HK-2 (cell line): ENCODE results near the gene AKAP7.
"Not testable (repeated sequence)": the region's sequence is repeated elsewhere in the genome, so short reads cannot be mapped to it uniquely, and the experiment has no call there.

ENCODE experiments used
- DNase-seq: peaks from one replicate; pipeline ENCODE4 v3.0.0-alpha.2; 2018; ENCODE audit not compliant: unreplicated experiment

AKAP7 gene

DNA sequence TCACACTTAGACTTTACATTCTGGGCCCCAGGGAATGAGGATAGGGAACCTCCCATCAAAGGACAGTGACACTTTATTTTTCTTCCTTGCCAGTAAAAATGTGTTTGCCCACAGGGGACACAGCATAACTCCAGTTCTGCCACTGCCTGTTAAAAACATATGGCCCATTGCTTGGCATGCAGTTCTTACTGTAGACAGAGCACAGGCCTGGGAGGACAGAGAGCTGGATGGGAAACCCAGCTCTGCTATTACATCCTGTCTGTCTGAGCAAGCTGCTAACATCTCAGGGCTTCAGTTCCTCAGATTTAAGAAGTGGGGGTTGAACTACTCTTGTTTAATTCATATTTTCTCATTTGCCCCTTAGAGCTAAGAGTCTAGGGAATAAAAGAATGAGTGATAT, 120.2 kb downstream of the AKAP7 start:
- DNase-seq = no peak

DNA sequence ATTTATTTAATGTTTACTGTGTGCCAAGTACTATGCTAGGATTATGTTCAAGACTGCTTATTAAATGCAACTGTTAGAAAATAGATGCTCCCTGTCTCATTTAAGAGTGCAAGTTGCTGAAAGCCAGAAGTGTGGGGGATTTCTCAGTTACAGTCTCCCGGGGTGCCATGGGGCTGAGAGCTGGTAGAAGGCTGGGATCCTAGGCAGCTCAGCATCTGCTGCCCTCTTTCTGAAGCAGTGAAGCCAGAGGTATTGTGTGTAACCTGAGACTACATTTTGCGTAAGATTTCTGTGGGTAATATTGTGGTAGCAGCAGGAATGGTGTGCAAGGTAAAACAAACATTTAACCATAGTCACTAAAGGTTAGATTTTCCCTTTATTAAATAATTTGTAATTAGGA, 120.6 kb downstream of the AKAP7 start:
- no peak for DNase-seq

DNA sequence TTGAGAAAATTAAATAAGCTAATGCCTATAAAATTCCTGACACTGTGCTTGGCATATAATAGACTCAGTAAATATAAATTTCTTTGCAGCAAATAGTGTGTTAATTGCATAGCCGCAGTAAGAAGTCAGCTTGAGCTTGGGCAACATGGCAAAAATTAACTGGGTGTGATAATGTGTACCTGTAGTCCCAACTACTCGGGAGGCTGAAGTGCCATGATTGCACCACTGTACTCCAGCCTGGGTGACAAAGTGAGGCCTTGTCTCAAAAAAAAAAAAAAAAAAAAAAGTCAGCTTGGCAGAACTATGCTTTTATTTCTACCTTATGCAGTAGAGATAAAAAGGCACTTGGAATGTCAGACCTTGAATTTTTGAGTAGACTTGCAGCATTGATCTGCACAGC, 121.8 kb downstream of the AKAP7 start:
- no peak for DNase-seq

DNA sequence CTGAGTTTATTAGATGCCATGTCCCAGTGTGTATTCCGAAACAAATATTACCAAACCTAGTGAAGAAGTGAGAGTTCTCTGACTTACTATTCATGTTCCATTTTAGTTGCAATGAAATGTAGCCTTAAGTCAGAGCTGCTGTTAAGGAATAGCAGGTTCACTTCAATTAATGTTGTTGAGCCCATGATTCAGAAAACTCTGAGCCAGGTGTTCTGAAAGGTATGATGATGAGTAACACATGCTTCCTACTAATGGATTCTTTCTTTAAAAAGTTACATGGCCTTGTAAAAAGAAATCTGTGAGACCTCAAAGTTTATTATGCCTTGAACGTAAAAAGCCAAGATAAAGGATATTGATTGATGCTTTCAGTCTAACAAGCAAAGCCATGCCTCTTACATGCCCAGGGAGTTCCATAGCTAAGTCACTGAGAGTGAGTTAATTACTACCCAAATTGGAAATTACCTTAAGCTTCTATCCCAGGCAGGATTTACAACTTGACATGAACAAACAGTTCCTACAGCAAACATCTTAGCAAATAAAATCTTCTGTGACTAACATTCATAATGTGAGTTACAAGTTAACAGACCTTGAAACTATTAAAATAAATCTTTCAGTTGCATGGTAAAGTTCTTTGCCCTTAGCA, 122.9 kb downstream of the AKAP7 start:
- DNase-seq = no peak

DNA sequence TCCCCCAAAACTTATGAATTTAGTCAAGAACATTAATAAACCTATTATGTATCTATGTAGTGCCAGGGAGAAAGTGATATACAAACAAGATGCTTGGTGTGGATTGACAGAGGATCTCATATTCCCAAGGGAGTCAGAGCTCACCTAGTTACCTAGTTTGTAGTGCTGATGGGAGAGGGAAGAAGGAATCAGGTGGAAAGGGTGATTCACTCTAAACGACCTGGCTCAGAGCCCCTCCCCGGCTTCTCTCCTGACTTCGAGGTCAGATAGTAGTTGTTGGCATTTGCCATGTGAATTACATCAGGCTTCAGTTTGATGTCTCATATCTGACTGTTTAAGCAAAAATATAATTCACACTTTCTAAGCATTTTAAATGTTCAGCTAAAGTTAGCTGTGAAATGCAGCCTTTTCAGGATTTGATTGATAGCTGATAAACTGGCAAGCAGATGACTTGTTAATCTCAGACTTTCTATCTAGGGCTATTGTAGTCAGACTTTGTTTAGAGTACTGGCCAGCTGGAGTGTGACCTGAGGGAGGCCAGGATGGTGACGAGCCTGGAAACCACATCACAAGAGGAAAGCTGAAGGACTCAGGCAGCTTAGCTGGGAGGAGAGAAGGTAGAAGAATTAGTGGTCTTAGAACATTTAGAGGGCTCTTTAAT, 123.7 kb downstream of the AKAP7 start:
- DNase-seq = peak; percentile 30

DNA sequence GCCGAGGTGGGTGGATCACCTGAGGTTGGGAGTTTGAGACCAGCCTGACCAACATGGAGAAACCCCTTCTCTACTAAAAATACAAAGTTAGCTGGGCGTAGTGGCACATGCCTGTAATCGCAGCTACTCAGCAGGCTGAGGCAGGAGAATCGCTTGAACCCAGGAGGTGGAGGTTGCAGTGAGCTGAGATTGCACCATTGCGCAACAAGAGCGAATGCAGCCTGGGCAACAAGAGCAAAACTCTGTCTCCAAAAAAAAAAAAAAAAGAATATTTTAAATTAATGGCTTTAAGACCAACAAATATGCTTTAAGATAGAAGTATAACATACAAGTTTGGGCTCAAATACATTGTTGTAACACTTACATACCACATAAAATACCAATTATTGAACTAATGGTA, 125.7 kb downstream of the AKAP7 start:
- not testable (repeated sequence) for DNase-seq

DNA sequence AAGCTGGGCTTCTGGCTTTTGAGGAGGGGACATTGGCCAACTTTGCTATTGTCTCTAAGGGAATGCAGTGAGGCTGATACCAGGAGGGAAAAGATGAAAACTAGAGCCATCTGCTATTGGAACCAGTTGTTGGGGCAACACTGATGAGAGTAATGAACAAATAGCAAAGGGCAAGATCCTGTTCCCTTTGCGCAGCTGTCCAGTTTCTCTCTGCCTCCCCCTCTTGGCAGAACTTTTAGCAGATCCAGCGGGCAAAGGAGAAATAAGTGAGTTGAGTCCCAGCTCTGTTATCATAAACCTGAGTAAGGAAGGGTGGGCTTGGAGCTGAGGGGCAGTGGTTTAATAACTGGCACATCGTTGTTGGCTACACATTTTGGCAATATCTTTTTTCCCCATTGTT, 126.8 kb downstream of the AKAP7 start:
- no peak for DNase-seq

DNA sequence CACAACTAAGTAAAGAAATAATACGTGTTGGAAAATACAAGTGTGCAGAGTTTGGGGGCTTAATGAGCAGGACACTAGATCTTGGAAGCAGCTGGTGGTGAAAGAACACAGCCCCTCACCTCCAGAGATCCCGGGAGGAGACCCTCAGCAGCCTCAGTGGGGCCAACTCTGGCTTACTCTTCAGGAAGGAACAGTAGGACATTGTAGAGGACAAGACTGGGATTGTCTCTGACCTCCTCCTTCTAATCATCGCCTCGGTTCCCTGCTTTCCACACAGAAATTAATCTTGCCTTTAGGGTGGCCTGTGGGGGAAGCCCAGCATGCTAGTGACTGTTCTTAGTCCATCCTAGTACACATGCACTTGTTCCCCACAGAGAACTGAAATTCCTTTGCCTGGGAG, 130.7 kb downstream of the AKAP7 start:
- DNase-seq = no peak

DNA sequence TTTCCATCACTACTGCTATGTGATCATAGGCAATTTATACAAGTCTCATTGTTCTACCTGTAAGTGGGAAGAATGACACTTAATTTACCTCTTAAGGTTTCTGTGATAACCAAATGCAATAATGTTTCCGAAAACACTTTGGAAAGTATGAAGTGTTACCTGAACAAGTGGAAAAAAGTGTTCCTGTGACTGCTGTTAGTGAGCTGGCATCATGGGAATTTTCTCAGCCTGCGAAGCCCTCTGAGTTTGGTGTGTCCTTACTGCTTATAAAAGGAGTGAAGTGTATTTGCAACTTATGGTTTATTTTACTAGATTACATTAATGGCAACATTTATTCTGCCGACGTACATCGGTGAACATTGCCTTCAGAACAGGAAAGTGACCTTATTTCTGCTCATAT, 133.0 kb downstream of the AKAP7 start:
- DNase-seq = no peak

DNA sequence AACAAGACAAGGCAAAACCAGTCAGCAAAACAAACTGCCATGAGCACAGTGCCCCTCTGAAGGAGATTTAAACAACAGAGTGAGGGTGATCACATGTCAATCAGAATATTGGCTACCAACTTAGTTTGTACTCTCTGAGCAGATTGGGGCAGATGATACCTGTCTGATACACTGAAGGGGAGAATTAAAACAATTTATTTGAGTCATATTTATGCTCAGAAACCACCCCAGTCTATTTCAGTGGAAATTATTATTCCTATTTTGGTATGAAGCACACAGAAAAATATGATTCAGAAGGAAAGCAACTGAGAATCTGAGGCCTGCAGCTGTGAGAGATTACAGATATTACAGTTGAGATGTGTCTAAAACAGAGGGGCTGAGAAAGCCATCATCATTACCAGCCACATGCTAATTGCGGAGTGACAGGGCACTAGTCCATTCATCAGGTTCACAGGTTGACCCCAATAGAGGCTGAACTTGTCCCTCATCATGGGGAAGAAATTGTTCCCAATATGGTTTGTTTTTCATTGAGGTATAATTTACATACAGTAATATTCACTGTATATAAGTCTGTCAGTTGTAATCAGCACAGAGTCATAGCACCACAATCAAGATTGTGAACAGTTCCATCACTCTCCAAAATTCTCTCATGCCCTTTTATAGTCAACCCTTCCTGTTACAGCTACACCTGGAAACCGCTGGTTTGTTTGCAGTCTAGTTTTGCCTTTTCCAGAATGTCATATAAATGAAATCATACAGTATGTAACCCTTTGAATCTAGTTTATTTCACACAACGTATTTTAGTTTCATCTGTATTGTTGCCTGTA, 134.5 kb downstream of the AKAP7 start:
- no peak for DNase-seq

DNA sequence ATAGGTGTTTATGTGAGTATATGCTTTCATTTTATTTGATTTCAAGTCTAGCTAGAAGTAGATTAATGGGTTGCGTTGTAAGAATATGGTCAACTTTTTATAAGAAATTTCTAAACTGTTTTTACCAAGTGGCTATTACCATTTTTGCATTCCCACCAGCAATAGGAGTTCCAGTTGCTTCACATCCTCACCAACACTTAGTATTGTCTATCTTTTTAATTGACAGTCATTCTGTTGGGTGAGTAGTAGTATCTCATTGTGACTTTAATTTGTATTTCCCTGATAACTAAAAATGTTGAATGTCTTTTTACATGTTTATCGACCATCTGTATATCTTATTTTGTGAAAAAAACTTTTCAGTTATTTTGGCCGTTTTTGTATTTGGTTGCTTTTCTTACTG, 135.3 kb downstream of the AKAP7 start:
- DNase-seq = no peak

DNA sequence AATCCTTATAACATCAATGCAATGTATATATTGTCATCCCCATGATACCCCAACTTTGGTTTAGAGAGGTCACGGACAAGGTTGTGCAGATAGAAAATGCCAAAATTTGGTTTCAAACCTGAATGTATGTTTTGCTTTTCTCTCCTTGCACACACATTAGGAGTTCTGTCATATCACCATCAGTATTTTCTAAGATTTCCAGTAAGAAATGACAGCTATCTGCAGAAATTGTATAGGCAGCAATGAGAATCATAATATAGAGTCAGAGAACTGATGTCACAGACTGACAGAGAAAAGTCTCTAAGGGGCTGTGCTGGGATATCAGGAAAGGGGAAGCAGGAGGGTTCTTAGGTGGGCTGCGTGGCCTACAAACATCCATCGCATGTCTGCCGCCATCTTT, 140.0 kb downstream of the AKAP7 start:
- no peak for DNase-seq

DNA sequence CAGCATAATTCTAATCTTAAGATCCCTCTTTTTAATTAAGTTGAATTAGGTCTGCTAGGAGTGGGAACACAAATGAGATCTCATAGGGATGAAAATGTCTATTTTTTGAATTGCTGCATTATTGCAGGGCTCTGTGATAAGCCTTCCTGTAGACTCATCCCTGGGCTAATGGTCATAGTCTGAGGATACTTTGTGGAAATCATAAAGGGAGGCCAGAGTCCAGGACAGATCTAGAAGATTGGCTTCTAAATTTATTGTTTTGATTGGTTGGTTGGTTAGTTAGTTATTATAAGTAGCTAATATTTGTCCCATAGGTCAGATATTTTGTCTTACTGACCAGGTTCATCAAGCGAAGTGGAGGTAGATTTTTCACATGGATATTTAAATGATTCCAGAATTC, 142.3 kb downstream of the AKAP7 start:
- no peak for DNase-seq

DNA sequence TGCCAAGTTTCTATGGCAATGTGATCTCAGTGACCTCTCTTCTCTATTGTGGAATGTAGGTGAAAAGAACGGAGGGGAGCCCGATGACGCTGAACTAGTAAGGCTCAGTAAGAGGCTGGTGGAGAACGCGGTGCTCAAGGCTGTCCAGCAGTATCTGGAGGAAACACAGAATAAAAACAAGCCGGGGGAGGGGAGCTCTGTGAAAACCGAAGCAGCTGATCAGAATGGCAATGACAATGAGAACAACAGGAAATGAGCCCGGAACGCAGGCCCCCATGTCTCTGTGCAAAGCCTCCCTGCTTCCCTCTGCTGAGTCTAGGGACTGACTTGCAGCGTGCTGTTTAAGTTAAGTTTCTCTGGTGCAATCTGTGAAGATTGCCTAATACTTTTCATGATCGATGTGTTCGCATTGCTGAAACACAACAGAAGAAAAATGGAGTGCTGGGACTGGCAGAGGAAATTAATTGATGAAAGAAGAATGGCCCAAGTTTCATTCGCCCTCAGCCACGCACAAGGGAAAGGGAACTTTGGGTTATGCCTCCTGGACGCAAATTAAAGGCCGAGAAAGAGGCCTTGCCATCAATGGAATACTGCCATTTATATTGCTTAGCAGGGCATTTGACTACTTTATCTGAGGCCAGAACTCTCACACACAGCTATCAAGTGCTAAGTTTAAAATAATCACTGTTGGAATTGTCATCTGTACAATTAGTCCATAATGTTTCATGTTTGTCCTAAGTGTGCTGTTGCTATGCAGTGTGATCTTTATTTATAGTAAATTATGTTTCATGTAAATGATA, 146.4 kb downstream of the AKAP7 start:
- no peak for DNase-seq

DNA sequence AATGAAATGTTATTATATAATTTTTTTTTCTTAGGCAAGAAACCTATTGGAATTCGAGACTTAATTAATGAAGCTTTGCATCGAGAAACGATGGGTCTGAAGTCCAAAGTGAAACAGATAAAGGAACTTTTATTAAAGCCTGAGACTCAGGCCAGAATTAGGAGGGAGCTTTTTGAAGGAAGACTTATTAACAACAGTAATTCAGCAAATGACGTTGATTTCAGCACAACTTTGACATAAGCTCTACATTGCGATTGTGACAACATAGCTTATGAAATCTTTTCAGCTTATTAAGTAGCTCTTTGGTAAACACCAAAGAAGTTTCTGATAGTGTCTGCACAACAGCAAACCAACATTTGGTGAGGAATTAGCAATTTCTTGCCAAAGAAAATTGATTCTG, 147.1 kb downstream of the AKAP7 start:
- no peak for DNase-seq

DNA sequence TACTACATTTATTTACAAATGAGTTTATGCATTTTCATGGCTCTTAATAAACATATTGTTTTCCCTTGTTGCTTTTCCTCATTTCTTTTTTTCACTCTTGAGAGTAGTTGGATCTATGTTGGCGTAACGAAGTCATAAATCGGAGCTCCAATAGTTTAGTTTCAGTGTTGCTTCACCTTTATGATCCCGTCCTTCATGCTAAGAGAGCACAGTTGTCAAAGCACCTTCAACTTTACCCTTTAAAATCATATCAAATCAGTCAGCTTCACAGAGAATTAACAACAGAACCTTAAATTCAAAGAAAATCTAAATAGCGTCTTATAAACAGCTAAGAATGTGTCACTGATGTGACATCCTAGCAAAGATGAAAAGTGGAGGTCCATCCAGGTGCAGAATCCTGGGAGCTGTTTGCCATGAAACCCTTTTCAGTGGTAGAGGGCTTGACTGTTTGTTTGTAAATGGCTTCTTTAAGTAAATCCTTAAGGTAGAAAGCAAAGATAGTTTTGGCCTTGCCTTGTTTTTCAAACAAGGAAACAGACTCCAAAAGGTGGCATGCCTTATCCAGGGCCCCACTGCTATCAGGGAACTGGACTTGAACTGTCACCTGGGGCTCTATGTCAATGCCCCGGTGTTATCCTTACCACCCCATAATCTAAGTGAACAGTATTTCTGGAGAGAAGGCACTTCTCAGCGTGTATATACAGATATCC, 148.4 kb downstream of the AKAP7 start:
- DNase-seq = no peak

DNA sequence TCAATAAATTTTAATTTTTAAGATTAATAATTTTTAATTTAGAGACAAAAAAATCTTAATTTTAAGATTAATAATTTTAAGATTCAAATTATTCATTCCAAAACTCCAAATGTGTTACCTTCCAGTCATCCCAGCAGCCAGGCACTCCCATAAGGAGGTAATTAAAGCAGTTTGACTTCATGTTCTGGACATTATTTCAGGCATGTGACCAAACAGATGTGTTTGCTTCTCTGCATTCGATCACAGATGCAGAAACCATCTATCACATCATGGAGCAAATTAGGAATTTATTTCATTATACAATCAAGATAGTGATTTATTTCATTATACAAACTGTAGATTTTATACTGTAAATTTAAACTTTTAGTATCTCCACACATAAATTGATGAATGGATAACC, 150.3 kb downstream of the AKAP7 start:
- DNase-seq = no peak

DNA sequence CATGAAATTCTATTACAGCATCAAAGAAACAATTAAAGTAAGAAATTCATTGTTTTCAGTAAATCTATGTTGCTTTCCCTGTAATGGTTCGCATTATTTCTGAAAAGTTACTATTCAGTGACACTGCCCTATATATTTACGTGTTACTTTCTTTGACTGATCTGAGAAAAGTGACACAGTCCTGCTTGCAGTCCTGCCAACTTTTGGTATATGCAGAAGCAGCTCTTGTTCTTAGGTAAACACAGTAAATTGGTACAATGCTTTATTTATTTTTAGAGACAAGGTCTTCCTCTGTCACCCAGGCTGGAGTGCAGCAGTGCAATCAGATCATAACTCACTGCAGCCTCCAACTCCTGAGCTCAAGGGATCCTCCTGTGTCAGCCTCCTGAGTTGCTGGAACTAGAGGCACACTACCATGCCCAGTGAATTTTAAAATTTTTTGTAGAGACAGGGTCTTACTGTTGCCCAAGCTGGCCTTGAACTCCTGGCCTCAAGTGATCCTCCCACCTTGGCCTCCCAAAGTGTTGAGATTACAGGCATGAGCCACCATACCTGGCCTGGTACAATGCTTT, 151.3 kb downstream of the AKAP7 start:
- no peak for DNase-seq

DNA sequence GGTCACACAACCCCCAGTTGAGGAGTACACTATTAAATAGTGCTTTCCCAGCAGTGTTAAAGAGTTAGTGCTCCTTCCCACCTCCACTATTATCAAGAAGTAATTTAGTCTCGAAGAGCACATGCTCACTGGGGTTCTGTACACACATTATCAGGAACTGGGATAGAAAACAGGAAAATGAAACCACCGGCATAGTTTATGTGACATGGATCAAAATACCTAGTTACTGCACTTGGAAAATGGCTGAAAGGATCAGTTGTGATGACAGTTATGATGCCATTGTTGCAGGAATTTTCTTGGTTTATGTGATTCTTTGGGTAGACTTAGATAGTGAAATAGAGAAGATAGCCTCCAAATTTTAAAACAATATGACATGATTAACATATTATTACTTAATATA, 152.9 kb downstream of the AKAP7 start:
- DNase-seq = no peak

DNA sequence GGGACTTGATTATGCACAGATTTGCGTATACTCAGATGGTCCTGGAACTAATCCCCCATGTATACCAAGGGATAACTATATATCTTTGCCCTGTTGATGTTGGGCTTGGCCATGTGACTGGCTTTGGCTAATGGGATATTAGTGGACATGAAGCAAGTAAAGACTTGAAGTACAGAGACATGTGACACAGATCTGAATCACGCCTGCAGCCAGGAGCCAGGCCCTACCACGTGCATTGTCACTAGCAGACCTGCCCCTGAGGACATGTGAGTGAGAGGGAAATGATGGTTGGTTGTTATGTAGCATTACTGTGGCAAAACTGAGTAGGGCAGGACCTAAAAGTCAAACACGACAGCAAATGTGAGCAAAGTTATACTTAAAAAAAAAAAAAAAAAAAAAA, 155.7 kb downstream of the AKAP7 start:
- no peak for DNase-seq
